ENCODE measurements around the gene CSNK1A1.

DNA sequence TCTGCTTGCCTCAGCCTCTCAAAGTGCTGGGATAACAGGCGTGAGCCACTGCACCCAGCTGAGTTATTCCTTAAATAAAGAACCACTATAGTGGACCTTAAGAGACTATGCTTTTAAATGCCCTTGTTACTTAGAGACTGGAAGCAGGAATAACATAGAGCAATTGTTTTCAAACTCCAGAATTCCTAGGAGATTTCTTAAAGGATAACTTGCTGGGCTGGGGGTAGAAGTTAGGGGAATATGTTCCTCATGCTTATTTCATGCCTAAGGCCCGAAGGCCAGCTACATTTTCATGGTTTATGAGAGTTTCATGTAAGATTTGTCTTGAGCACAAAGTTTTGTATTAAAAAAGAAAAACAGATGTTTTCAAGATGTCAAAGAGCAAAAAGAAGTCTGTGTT, 48.2 kb downstream of the CSNK1A1 start:
- no peak for TF ChIP-seq CTCF (conservative IDR thresholded peaks at IDR 0.05)
- no peak for TF ChIP-seq EZH2 (IDR thresholded peaks at IDR 0.05; ENCODE audit: low read depth)
